Trophoblast cell (in vitro differentiated cells and primary cell): ENCODE measurements around the gene EIF2A.

Experiments
- DNase-seq, 2 donors: peaks; one replicate each; pipeline ENCODE4 v3.0.0-alpha.2; 2016
- H2AFZ ChIP-seq: 2 replicates; pipeline ENCODE4 v1.6.1; 2013; ENCODE audit warnings: low read length, moderate library complexity, mild to moderate bottlenecking; ENCODE audit not compliant: insufficient read depth, poor library complexity
- H2AK5ac ChIP-seq: 2 replicates; pipeline ENCODE4 v1.6.1; 2013; ENCODE audit warnings: mild to moderate bottlenecking, low read length
- H2BK120ac ChIP-seq: 2 replicates; pipeline ENCODE4 v1.6.1; 2013; ENCODE audit warnings: low read length, mild to moderate bottlenecking, moderate library complexity; ENCODE audit not compliant: insufficient read depth, poor library complexity
- H2BK12ac ChIP-seq: 2 replicates; pipeline ENCODE4 v1.6.1; 2013; ENCODE audit warnings: mild to moderate bottlenecking, low read length, moderate library complexity
- H2BK5ac ChIP-seq: 2 replicates; pipeline ENCODE4 v1.6.1; 2013; ENCODE audit warnings: low read length, low read depth, moderate library complexity, mild to moderate bottlenecking; ENCODE audit not compliant: poor library complexity
- H3K14ac ChIP-seq: 2 replicates; pipeline ENCODE4 v1.6.1; 2013; ENCODE audit warnings: mild to moderate bottlenecking, low read length
- H3K18ac ChIP-seq: 2 replicates; pipeline ENCODE4 v1.6.1; 2013; ENCODE audit warnings: mild to moderate bottlenecking, low read length
- H3K23ac ChIP-seq: 2 replicates; pipeline ENCODE4 v1.6.1; 2013; ENCODE audit warnings: low read length
- H3K27ac ChIP-seq: 2 replicates; pipeline ENCODE4 v1.5.1; 2013; ENCODE audit warnings: low read depth, mild to moderate bottlenecking, inconsistent platforms, low read length, moderate library complexity
- H3K27me3 ChIP-seq: 2 replicates; pipeline ENCODE4 v1.6.1; 2013; ENCODE audit warnings: inconsistent platforms, mild to moderate bottlenecking, low read length, moderate library complexity; ENCODE audit not compliant: insufficient read depth
- H3K36me3 ChIP-seq, 2 experiments: 1 replicate in 1 of 2; 2 replicates in 1 of 2; pipeline ENCODE4 v1.6.1; 2013; ENCODE audit warnings: low read length in 2 of 2, mild to moderate bottlenecking in 2 of 2, moderate library complexity in 1 of 2; ENCODE audit not compliant: insufficient read depth in 2 of 2, control insufficient read depth in 1 of 2
- H3K4ac ChIP-seq: 2 replicates; pipeline ENCODE4 v1.6.1; 2013; ENCODE audit warnings: low read depth, mild to moderate bottlenecking, low read length, moderate library complexity
- H3K4me1 ChIP-seq, 2 experiments: 1 replicate in 1 of 2; 2 replicates in 1 of 2; pipeline ENCODE4 v1.6.1; 2013; ENCODE audit warnings: low read length in 2 of 2, mild to moderate bottlenecking in 2 of 2, moderate library complexity in 1 of 2; ENCODE audit not compliant: insufficient read depth in 2 of 2, control insufficient read depth in 1 of 2
- H3K4me2 ChIP-seq: 2 replicates; pipeline ENCODE4 v1.6.1; 2013; ENCODE audit warnings: inconsistent platforms, mild to moderate bottlenecking, low read length, moderate library complexity
- H3K4me3 ChIP-seq: 2 replicates; pipeline ENCODE4 v1.5.1; 2013; ENCODE audit warnings: mild to moderate bottlenecking, low read depth, low read length, inconsistent platforms
- H3K79me1 ChIP-seq: one replicate; pipeline ENCODE4 v1.6.1; 2013; ENCODE audit warnings: low read length
- H3K79me2 ChIP-seq: 2 replicates; pipeline ENCODE4 v1.6.1; 2013; ENCODE audit warnings: low read length, mild to moderate bottlenecking; ENCODE audit not compliant: control insufficient read depth, insufficient read depth, poor library complexity
- H3K9ac ChIP-seq: 2 replicates; pipeline ENCODE4 v1.6.1; 2013; ENCODE audit warnings: mild to moderate bottlenecking, low read length
- H3K9me3 ChIP-seq: 2 replicates; pipeline ENCODE4 v1.6.1; 2013; ENCODE audit warnings: low read depth, mild to moderate bottlenecking, control low read depth, inconsistent platforms, low read length; ENCODE audit not compliant: insufficient read depth
- H4K12ac ChIP-seq: 2 replicates; pipeline ENCODE4 v1.6.1; 2013; ENCODE audit warnings: low read depth, mild to moderate bottlenecking, low read length, moderate library complexity
- H4K8ac ChIP-seq: 2 replicates; pipeline ENCODE4 v1.6.1; 2013; ENCODE audit warnings: low read depth, mild to moderate bottlenecking, low read length, moderate library complexity
- H4K91ac ChIP-seq: one replicate; pipeline ENCODE4 v1.6.1; 2013; ENCODE audit warnings: low read depth, mild to moderate bottlenecking, low read length, moderate library complexity
- WGBS: extraction: QIAGEN DNeasy Blood & Tissue Kit; methylation state at CpG from one replicate; pipeline ENCODE4 v1.1.7; 2013; ENCODE audit warnings: missing lambda C conversion rate; ENCODE audit not compliant: insufficient read length, insufficient coverage; ENCODE audit errors: extremely low coverage; 5-methylcytosine and 5-hydroxymethylcytosine counted together

EIF2A gene

GRCh38 chr3:150611666-150612065 lies 65.1 kb downstream of the EIF2A start:
- no peak overlapping the region for H3K9ac ChIP-seq
- WGBS: no CpG with 5 or more reads among the region's 34 CpGs
- no peak overlapping the region for H2BK120ac ChIP-seq

GRCh38 chr3:150612494-150612893 lies 65.9 kb downstream of the EIF2A start:
- H3K14ac ChIP-seq: no peak overlapping the region
- H3K9ac ChIP-seq: no peak overlapping the region
- H2BK5ac ChIP-seq: no peak overlapping the region
- no peaks in the 10 kb centered on the region for H3K9me3 ChIP-seq
- no peak overlapping the region for H2AFZ ChIP-seq
- peaks cover 9% of the 10 kb centered on the region for H3K79me2 ChIP-seq
- no peaks in the 10 kb centered on the region for H3K27me3 ChIP-seq
- no peak overlapping the region for H4K91ac ChIP-seq
- no peak overlapping the region for H2AK5ac ChIP-seq
- H2BK12ac ChIP-seq: no peak overlapping the region
- no peak overlapping the region for H3K4me2 ChIP-seq
- H3K18ac ChIP-seq: no peak overlapping the region
- no peak overlapping the region for H4K12ac ChIP-seq
- no peaks in the 10 kb centered on the region for H3K79me1 ChIP-seq
- H4K8ac ChIP-seq: no peak overlapping the region
- no peak overlapping the region for H3K4me3 ChIP-seq
- WGBS: no CpG with 5 or more reads among the region's 1 CpG
- peaks cover 6 to 10% of the 10 kb centered on the region in 2 experiments for H3K36me3 ChIP-seq
- H2BK120ac ChIP-seq: no peak overlapping the region
- no peak overlapping the region for H3K23ac ChIP-seq
- DNase-seq: no peak
- H3K4ac ChIP-seq: no peak overlapping the region
- H3K27ac ChIP-seq: no peak overlapping the region
- no peaks in the 10 kb centered on the region for H3K4me1 ChIP-seq

More at GRCh38 chr3:150611666-150612065, 65.1 kb downstream of the EIF2A start:
- H2AFZ ChIP-seq: no peak overlapping the region
- H4K91ac ChIP-seq: no peak overlapping the region
- H2BK12ac ChIP-seq: no peak overlapping the region
- no peak overlapping the region for H3K4me2 ChIP-seq
- no peak overlapping the region for H2BK5ac ChIP-seq
- peak overlapping the region; percentile 26 for H3K4ac ChIP-seq
- H4K8ac ChIP-seq: no peak overlapping the region
- no peak overlapping the region for H3K27ac ChIP-seq
- peaks cover 9% of the 10 kb centered on the region for H3K79me2 ChIP-seq
- DNase-seq: no peak
- no peak overlapping the region for H2AK5ac ChIP-seq
- peak overlapping the region; percentile 35 for H3K18ac ChIP-seq
- H4K12ac ChIP-seq: peak overlapping the region; percentile 36
- peaks cover 0 to 2% of the 10 kb centered on the region in 2 experiments for H3K4me1 ChIP-seq
- H3K14ac ChIP-seq: no peak overlapping the region
- no peaks in the 10 kb centered on the region for H3K27me3 ChIP-seq
- no peak overlapping the region for H3K4me3 ChIP-seq
- no peaks in the 10 kb centered on the region for H3K79me1 ChIP-seq
- H3K9me3 ChIP-seq: no peaks in the 10 kb centered on the region
- no peak overlapping the region for H3K23ac ChIP-seq
- peaks cover 6 to 9% of the 10 kb centered on the region in 2 experiments for H3K36me3 ChIP-seq

DNA sequence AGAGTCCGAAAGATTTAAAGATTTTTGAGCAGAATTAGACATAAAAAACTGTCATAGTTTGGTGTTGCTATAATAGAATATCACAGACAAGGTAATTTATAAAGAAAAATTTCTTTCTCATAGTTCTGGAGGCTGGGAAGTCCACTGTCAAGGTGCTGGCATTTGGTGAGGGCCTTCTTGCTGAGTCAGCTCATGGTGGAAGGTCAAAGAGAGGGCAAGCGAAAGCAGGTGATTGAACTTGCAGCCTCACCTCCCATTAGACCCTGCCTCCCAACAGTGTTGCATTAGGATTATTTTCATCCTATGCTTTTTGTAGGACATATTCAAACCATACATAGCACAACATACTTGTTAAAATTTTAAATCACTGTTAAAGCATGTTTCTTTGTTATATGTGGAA lies 66.4 kb downstream of the EIF2A start:
- Histone ChIP-seq H3K4me1 (no peaks in the 10 kb centered on the region), H2BK12ac (no peak overlapping the region), H2BK120ac (no peak overlapping the region), H3K14ac (no peak overlapping the region), H3K9me3 (no peaks in the 10 kb centered on the region), H2AFZ (no peak overlapping the region), H3K79me1 (no peaks in the 10 kb centered on the region), H3K18ac (no peak overlapping the region), H3K23ac (no peak overlapping the region), H3K79me2 (peaks cover 7% of the 10 kb centered on the region), H4K91ac (no peak overlapping the region), H2BK5ac (no peak overlapping the region), H4K8ac (no peak overlapping the region), H3K4ac (peak overlapping the region; percentile 12), H3K27ac (no peak overlapping the region), H3K36me3 (peaks cover 6 to 10% of the 10 kb centered on the region in 2 experiments), H3K9ac (no peak overlapping the region), H3K4me2 (no peak overlapping the region), H3K27me3 (no peaks in the 10 kb centered on the region), H2AK5ac (no peak overlapping the region), H3K4me3 (no peak overlapping the region), H4K12ac (no peak overlapping the region)
- WGBS: no CpG with 5 or more reads among the region's 2 CpGs
- DNase-seq: no peak

DNA sequence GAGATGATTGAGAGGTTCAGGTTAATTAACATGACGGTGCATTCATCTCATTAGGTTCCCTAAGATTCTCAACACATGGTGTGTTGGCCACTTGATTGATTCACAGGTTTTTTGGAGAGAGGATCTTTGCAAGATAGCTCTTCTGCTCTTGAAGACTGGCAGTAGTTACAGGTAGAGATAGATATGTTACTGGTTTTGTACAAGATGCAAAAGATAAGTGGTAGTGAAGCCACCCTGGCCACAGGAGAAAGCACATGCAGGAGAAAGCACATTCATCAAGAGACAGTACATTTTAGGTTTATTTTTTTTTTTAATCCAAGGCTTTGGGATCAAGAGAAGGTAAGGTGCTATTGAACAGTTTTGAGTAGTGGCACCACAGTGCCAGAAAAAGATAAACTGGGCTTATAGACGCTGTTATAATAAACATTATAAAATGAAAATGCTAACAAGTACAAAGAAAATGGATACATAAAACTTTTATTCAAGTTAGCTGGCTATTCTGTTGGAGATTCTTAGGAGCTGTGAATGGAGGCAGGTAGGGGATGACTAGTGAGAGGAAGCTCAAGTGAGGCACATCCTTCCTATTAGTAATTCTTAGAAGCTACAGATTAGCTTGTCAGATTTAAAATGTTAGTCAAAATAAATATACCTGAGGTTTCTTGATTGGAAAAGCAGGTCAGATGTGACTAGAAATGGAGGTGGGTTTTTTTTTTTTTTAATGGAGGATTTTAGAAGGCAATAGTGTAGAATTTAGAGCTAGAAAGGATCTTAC lies 67.3 kb downstream of the EIF2A start:
- no peaks in the 10 kb centered on the region for H3K79me1 ChIP-seq
- H3K27me3 ChIP-seq: no peaks in the 10 kb centered on the region
- H3K23ac ChIP-seq: no peak overlapping the region
- H3K14ac ChIP-seq: no peak overlapping the region
- H4K91ac ChIP-seq: no peak overlapping the region
- no peak overlapping the region for H4K8ac ChIP-seq
- H2BK12ac ChIP-seq: no peak overlapping the region
- no peak overlapping the region for H4K12ac ChIP-seq
- H3K4ac ChIP-seq: peak overlapping the region; percentile 55
- DNase-seq: no peak
- H3K36me3 ChIP-seq: peaks cover 10 to 11% of the 10 kb centered on the region in 2 experiments
- no peak overlapping the region for H3K18ac ChIP-seq
- no peak overlapping the region for H2AFZ ChIP-seq
- H3K79me2 ChIP-seq: peaks cover 7% of the 10 kb centered on the region
- H3K9me3 ChIP-seq: no peaks in the 10 kb centered on the region
- no peak overlapping the region for H3K4me3 ChIP-seq
- no peak overlapping the region for H2AK5ac ChIP-seq
- H3K4me2 ChIP-seq: no peak overlapping the region
- no peak overlapping the region for H3K27ac ChIP-seq
- no peaks in the 10 kb centered on the region for H3K4me1 ChIP-seq
- H2BK5ac ChIP-seq: no peak overlapping the region
- WGBS: no CpG with 5 or more reads among the region's 2 CpGs
- no peak overlapping the region for H3K9ac ChIP-seq
- H2BK120ac ChIP-seq: no peak overlapping the region
